HFF-Myc (cell line): Measurements from ENCODE around the gene RNASEH2B.

Source experiments
- DNase-seq: peaks from one replicate; pipeline ENCODE4 v3.0.0-alpha.2; 2011; ENCODE audit warnings: low read depth; ENCODE audit errors: extremely low read depth
- H3K4me3 ChIP-seq: replicated peaks from 2 replicates; pipeline ENCODE4 v1.5.1; 2011; ENCODE audit warnings: low read depth, mild to moderate bottlenecking, control low read depth, low read length
- TF ChIP-seq, protein P1 (sequence below): IDR thresholded peaks from 2 replicates; pipeline ENCODE4 v1.5.1; 2012; ENCODE audit warnings: mild to moderate bottlenecking, low read depth, low read length, control low read depth; ENCODE audit errors: missing control alignments

RNASEH2B gene

DNA sequence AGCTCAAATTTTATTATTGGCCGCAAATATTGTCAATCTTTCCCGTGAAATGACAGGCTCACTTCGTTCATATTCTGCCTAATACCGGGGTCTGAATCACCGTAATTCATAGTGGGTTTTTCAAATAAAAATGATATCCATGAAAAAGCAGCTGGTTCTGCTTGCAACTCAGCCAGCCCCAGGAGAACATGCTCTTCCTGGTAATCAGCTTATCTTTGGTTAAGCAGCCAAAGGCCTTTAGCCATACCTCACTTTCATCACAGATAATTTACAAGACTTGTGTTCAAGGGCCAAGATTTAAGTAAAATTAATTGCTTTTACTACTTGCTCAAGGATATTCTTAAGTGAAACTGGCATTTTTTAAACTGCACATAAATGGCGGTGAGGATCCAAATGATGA is 22.5 kb downstream of the RNASEH2B start:
- no peak for DNase-seq
- TF ChIP-seq, protein P1, sequence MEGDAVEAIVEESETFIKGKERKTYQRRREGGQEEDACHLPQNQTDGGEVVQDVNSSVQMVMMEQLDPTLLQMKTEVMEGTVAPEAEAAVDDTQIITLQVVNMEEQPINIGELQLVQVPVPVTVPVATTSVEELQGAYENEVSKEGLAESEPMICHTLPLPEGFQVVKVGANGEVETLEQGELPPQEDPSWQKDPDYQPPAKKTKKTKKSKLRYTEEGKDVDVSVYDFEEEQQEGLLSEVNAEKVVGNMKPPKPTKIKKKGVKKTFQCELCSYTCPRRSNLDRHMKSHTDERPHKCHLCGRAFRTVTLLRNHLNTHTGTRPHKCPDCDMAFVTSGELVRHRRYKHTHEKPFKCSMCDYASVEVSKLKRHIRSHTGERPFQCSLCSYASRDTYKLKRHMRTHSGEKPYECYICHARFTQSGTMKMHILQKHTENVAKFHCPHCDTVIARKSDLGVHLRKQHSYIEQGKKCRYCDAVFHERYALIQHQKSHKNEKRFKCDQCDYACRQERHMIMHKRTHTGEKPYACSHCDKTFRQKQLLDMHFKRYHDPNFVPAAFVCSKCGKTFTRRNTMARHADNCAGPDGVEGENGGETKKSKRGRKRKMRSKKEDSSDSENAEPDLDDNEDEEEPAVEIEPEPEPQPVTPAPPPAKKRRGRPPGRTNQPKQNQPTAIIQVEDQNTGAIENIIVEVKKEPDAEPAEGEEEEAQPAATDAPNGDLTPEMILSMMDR: no peak
- H3K4me3 ChIP-seq: no peak overlapping the region

DNA sequence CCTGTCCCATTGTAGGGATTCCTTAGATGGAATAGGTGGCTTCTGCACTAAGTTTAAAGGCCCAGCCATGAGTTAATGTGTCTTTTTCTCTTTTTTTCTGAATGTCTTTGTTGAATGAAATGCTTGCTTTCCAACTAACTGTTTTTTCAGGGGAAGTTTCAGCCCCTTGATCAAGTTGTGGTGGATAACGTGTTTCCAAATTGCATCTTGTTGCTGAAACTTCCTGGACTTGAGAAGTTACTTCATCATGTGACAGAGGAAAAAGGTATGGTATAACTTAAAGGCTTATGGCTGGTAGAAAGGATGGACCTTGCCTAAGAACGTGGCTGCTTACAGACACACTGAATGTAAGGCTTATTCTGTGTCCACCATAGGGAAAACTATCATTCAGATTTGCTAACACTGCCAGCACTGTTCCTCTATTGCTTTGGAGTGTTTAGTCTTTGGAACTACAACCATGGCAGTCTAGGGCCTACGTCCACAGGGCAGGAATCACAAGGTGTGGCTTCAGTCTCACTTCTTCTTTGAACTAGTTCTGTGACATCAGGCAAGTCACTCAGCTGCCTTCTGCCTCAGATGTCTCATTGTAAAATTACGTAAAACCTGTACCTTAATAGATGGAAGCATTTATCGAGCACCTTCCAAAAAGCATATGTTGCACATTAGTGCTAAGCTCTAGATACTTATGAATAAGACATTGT is 25.3 kb downstream of the RNASEH2B start:
- TF ChIP-seq, protein P1: no peak
- DNase-seq: no peak

DNA sequence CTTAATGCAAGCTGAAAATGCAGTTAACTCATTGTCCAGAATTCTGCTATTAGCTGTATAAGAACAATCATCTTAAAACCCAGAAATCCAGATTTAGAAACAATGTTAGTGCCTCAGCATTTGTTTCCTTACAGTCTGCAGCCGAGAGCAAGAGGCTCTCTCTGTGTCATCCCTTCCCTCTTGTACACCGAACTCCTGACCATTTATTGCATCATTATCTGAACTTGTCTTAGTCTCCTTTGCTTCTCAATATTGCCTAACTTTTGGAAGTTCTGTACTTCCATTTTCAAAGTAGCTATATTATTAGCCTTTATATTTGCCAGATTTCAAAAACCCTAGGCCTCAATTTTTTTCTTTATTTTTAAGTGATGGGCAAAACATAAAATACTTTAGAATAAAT is 27.1 kb downstream of the RNASEH2B start:
- TF ChIP-seq, protein P1: no peak
- H3K4me3 ChIP-seq: no peak overlapping the region
- no peak for DNase-seq

More for the DNA sequence above, 25.3 kb downstream of the RNASEH2B start:
- no peak overlapping the region for H3K4me3 ChIP-seq

GRCh38 chr13:50940509-50940908 is 30.9 kb downstream of the RNASEH2B start:
- DNase-seq: no peak
- TF ChIP-seq, protein P1: no peak
- H3K4me3 ChIP-seq: no peak overlapping the region

- DNase-seq: no peak
- TF ChIP-seq, protein P1: no peak
- no peak overlapping the region for H3K4me3 ChIP-seq
These were observed 31.6 kb downstream of the RNASEH2B start for GRCh38 chr13:50941146-50941545.

GRCh38 chr13:50942630-50943311 is 33.2 kb downstream of the RNASEH2B start:
- no peak overlapping the region for H3K4me3 ChIP-seq
- TF ChIP-seq, protein P1: no peak
- no peak for DNase-seq
